HCT116 (cell line): ENCODE data around the gene GPR176. TPM values are rescaled to one million over a fixed set of nuclear protein-coding genes. Genes with fewer than 3 reads are reported as not detected.

ENCODE experiments used
- ATAC-seq: fragments of 200-7000 bp; cut with Tn5 transposase; 2 replicates; pipeline ENCODE4 v1.9.1; 2020; ENCODE audit warnings: mild to moderate bottlenecking, moderate library complexity
- BruUV-seq: library from RNA; stranded (reverse); fragments of 400-500 nt; replicated peaks from 2 replicates; lab custom pipeline; 2021; lab: Mats Ljungman, UMichigan
- CTCF ChIA-PET: fragments of 300-600 bp; sonication (Branson Sonifier 250); formaldehyde crosslinking; loops from one replicate; lab custom pipeline; 2021; ENCODE audit warnings: antibody characterized with exemption; lab: Charles Lee
- POLR2A ChIA-PET: fragments of 300-600, 350-600 bp; sonication (Branson Sonifier 250); formaldehyde crosslinking; loops from one replicate; lab custom pipeline; 2021; ENCODE audit warnings: antibody characterized with exemption; lab: Charles Lee
- RAD21 ChIA-PET, 2 experiments: fragments of 300-600 bp; sonication (Branson Sonifier 250); formaldehyde crosslinking; loops; one replicate each; lab custom pipeline; 2023; ENCODE audit warnings: low total read pairs in 2 of 2; ENCODE audit not compliant: uncharacterized antibody in 2 of 2, unreplicated experiment in 2 of 2, low non-redundant PET in 1 of 2; lab: Charles Lee
- DNase-seq: peaks from one replicate; pipeline ENCODE4 v3.0.0-alpha.2; 2010; ENCODE audit warnings: low read depth, low spot score
- H2AFZ ChIP-seq: fragments of 200-600 bp; shearing (Covaris generic), sonication (generic); 2 replicates; pipeline ENCODE4 v1.6.1; 2017; ENCODE audit warnings: low read depth, mixed run types, mixed read lengths, antibody characterized with exemption, low read length; ENCODE audit not compliant: poor library complexity, severe bottlenecking
- H3K27ac ChIP-seq: 2 replicates; pipeline ENCODE4 v1.5.1; 2012; ENCODE audit warnings: low read depth, low read length
- H3K27me3 ChIP-seq: fragments of 200-600 bp; sonication (generic); 2 replicates; pipeline ENCODE4 v1.6.1; 2016; ENCODE audit warnings: mixed run types, low read length, mixed read lengths; ENCODE audit not compliant: insufficient read depth
- H3K36me3 ChIP-seq, 2 experiments: fragments of 200-500 bp in 1 of 2; fragments of 200-600 bp in 1 of 2; sonication (Bioruptor generic) in 1 of 2; sonication (generic) in 1 of 2; 2 replicates each; pipeline versions ENCODE4 v1.5.1 to v1.6.1; 2014 to 2016; ENCODE audit warnings: low read length in 2 of 2, inconsistent platforms in 1 of 2, mixed read lengths in 1 of 2, mixed run types in 1 of 2; ENCODE audit not compliant: insufficient read depth in 2 of 2, control insufficient read depth in 1 of 2
- H3K4me1 ChIP-seq, 2 experiments: fragments of 200-600 bp in 1 of 2; sonication (generic) in 1 of 2; 2 replicates each; pipeline versions ENCODE4 v1.5.1 to v1.6.1; 2012 to 2017; ENCODE audit warnings: low read length in 2 of 2, inconsistent platforms in 1 of 2, mild to moderate bottlenecking in 1 of 2, mixed read lengths in 1 of 2, mixed run types in 1 of 2, moderate library complexity in 1 of 2; ENCODE audit not compliant: insufficient read depth in 2 of 2, control insufficient read depth in 1 of 2
- H3K4me2 ChIP-seq: fragments of 200-600 bp; sonication (generic); 2 replicates; pipeline ENCODE4 v1.6.1; 2017; ENCODE audit warnings: mixed run types, low read length, mixed read lengths
- H3K4me3 ChIP-seq, 2 experiments: fragments of 200-600 bp in 1 of 2; sonication (generic) in 1 of 2; replicated peaks in 1 of 2; 2 replicates each; pipeline ENCODE4 v1.5.1; 2011 to 2016; ENCODE audit warnings: low read length in 2 of 2, control low read depth in 1 of 2, low read depth in 1 of 2, mild to moderate bottlenecking in 1 of 2, mixed read lengths in 1 of 2, mixed run types in 1 of 2
- H3K79me2 ChIP-seq: fragments of 200-600 bp; sonication (generic); 2 replicates; pipeline ENCODE4 v1.6.1; 2017; ENCODE audit warnings: mild to moderate bottlenecking, mixed run types, low read length, moderate library complexity, mixed read lengths; ENCODE audit not compliant: insufficient read depth
- H3K9ac ChIP-seq: fragments of 200-600 bp; sonication (generic); 2 replicates; pipeline ENCODE4 v1.6.1; 2016; ENCODE audit warnings: low read length, mixed read lengths
- H3K9me2 ChIP-seq: fragments of 200-600 bp; sonication (generic), shearing (Covaris generic); 2 replicates; pipeline ENCODE4 v1.6.1; 2017; ENCODE audit warnings: mixed run types, mild to moderate bottlenecking, moderate library complexity; ENCODE audit not compliant: insufficient read depth
- H3K9me3 ChIP-seq, 2 experiments: fragments of 200-500 bp in 1 of 2; fragments of 200-600 bp in 1 of 2; sonication (Bioruptor generic) in 1 of 2; sonication (generic) in 1 of 2; 2 replicates each; pipeline ENCODE4 v1.6.1; 2014 to 2017; ENCODE audit warnings: low read length in 2 of 2, mixed read lengths in 2 of 2, inconsistent platforms in 1 of 2, low read depth in 1 of 2, mild to moderate bottlenecking in 1 of 2, mixed run types in 1 of 2, moderate library complexity in 1 of 2; ENCODE audit not compliant: control insufficient read depth in 1 of 2, insufficient read depth in 1 of 2
- H4K20me1 ChIP-seq: fragments of 200-600 bp; sonication (generic), shearing (Covaris generic); 2 replicates; pipeline ENCODE4 v1.6.1; 2017; ENCODE audit warnings: mixed run types, mild to moderate bottlenecking, moderate library complexity; ENCODE audit not compliant: insufficient read depth
- CBX3 ChIP-seq: IDR thresholded peaks from 2 replicates; pipeline ENCODE4 v1.6.1; 2012; ENCODE audit warnings: low read depth
- CEBPB ChIP-seq: IDR thresholded peaks from 2 replicates; pipeline ENCODE4 v1.6.1; 2012; ENCODE audit warnings: low read depth
- EGR1 ChIP-seq: IDR thresholded peaks from 2 replicates; pipeline ENCODE4 v1.6.1; 2012; ENCODE audit warnings: low read depth
- ELF1 ChIP-seq: IDR thresholded peaks from 2 replicates; pipeline ENCODE4 v1.6.1; 2012; ENCODE audit warnings: low read depth, borderline replicate concordance
- EZH2 ChIP-seq: fragments of 200-600 bp; sonication (generic); IDR thresholded peaks from 2 replicates; pipeline ENCODE4 v1.6.1; 2017; ENCODE audit warnings: antibody characterized with exemption, mixed run types
- EZH2phosphoT487 ChIP-seq: fragments of 200-600 bp; IDR thresholded peaks from 2 replicates; pipeline ENCODE4 v1.6.1; 2018; ENCODE audit warnings: antibody characterized with exemption, borderline replicate concordance
- FOSL1 ChIP-seq: IDR thresholded peaks from 2 replicates; pipeline ENCODE4 v1.6.1; 2012; ENCODE audit warnings: low read depth
- MAX ChIP-seq: IDR thresholded peaks from 2 replicates; pipeline ENCODE4 v1.6.1; 2012
- POLR2A ChIP-seq: IDR thresholded peaks from 2 replicates; pipeline ENCODE4 v1.7.0; 2011; ENCODE audit warnings: borderline replicate concordance; ENCODE audit not compliant: insufficient read depth, insufficient read length; ENCODE audit errors: extremely low read depth
- RAD21 ChIP-seq: IDR thresholded peaks from 2 replicates; pipeline ENCODE4 v1.6.1; 2012; ENCODE audit warnings: low read depth, mild to moderate bottlenecking
- SIN3A ChIP-seq: IDR thresholded peaks from 2 replicates; pipeline ENCODE4 v1.6.1; 2012; ENCODE audit warnings: low read depth
- SP1 ChIP-seq: IDR thresholded peaks from 2 replicates; pipeline ENCODE4 v1.6.1; 2012; ENCODE audit warnings: low read depth
- SRF ChIP-seq: IDR thresholded peaks from 2 replicates; pipeline ENCODE4 v1.6.1; 2012; ENCODE audit warnings: low read depth
- TCF7L2 ChIP-seq: IDR thresholded peaks from 2 replicates; pipeline ENCODE4 v1.7.0; 2011; ENCODE audit warnings: borderline replicate concordance, inconsistent platforms; ENCODE audit not compliant: insufficient read depth, insufficient read length; ENCODE audit errors: extremely low read depth
- YY1 ChIP-seq: IDR thresholded peaks from 2 replicates; pipeline ENCODE4 v1.6.1; 2011; ENCODE audit warnings: low read length, low read depth, moderate library complexity, mild to moderate bottlenecking; ENCODE audit not compliant: insufficient replicate concordance; ENCODE audit errors: extremely low read depth
- ZBTB33 ChIP-seq: IDR thresholded peaks from 2 replicates; pipeline ENCODE4 v1.6.1; 2011; ENCODE audit warnings: mild to moderate bottlenecking, low read length, moderate library complexity; ENCODE audit not compliant: insufficient replicate concordance; ENCODE audit errors: extremely low read depth
- intact Hi-C: fragments of 100-400 bp; cut with micrococcal nuclease; formaldehyde crosslinking; loops from 2 replicates; pipeline ENCODE4 v1.10.0; 2022
- total RNA-seq: library from RNA; stranded (reverse); gene quantifications from one replicate; pipeline ENCODE4 v1.2.1, GENCODE V29; 2021; ENCODE audit not compliant: unreplicated experiment
- TF ChIP-seq, protein P1 (sequence below): IDR thresholded peaks from 2 replicates; pipeline ENCODE4 v1.6.1; 2012
- TF ChIP-seq, protein P2 (sequence below), 3 experiments: fragments of 200-600 bp in 1 of 3; sonication (generic) in 1 of 3; IDR thresholded peaks in 2 of 3; conservative IDR thresholded peaks in 1 of 3; 2 replicates each; pipeline ENCODE4 v1.5.1; 2012 to 2017; ENCODE audit warnings: low read depth in 2 of 3, low read length in 2 of 3, antibody characterized with exemption in 1 of 3, borderline replicate concordance in 1 of 3, control low read depth in 1 of 3, mild to moderate bottlenecking in 1 of 3, mixed read lengths in 1 of 3, mixed run types in 1 of 3, moderate library complexity in 1 of 3; ENCODE audit not compliant: insufficient read depth in 1 of 3

GPR176 gene
- total RNA-seq, 1 experiment from 2014 or later = 1.7 TPM

GRCh38 chr15:39817892-39818291, 102.2 kb downstream of the GPR176 start:
- no peak for TF ChIP-seq CEBPB
- no peak for TF ChIP-seq RAD21
- no peak for TF ChIP-seq POLR2A
- TF ChIP-seq TCF7L2 = no peak
- no peak for TF ChIP-seq CBX3
- no peak for TF ChIP-seq MAX
- TF ChIP-seq YY1 = no peak
- TF ChIP-seq SRF = no peak
- no peak for TF ChIP-seq ELF1
- TF ChIP-seq SP1 = no peak
- TF ChIP-seq FOSL1 = no peak
- TF ChIP-seq, protein P1, sequence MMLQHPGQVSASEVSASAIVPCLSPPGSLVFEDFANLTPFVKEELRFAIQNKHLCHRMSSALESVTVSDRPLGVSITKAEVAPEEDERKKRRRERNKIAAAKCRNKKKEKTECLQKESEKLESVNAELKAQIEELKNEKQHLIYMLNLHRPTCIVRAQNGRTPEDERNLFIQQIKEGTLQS = no peak
- no peak for TF ChIP-seq EZH2phosphoT487
- no peak for TF ChIP-seq ZBTB33
- TF ChIP-seq EZH2 = no peak
- no peak for TF ChIP-seq SIN3A
- TF ChIP-seq, protein P2, sequence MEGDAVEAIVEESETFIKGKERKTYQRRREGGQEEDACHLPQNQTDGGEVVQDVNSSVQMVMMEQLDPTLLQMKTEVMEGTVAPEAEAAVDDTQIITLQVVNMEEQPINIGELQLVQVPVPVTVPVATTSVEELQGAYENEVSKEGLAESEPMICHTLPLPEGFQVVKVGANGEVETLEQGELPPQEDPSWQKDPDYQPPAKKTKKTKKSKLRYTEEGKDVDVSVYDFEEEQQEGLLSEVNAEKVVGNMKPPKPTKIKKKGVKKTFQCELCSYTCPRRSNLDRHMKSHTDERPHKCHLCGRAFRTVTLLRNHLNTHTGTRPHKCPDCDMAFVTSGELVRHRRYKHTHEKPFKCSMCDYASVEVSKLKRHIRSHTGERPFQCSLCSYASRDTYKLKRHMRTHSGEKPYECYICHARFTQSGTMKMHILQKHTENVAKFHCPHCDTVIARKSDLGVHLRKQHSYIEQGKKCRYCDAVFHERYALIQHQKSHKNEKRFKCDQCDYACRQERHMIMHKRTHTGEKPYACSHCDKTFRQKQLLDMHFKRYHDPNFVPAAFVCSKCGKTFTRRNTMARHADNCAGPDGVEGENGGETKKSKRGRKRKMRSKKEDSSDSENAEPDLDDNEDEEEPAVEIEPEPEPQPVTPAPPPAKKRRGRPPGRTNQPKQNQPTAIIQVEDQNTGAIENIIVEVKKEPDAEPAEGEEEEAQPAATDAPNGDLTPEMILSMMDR (IDR thresholded peaks at IDR 0.05 in 2 of 3, conservative IDR thresholded peaks at IDR 0.05 in 1 of 3; ENCODE audit: borderline replicate concordance in 1 of 3, insufficient read depth in 1 of 3, low read depth in 2 of 3, low read length in 2 of 3) = no peak
- TF ChIP-seq EGR1 = no peak
- TF ChIP-seq, all 23 proteins: peak for 0
- intact Hi-C loops = no loop called here
- DNase-seq (no peak), ATAC-seq (no peak)
- Histone ChIP-seq H4K20me1 (no peaks in the 10 kb centered on the region), H3K4me1 (no peaks in the 10 kb centered on the region), H3K36me3 (no peaks in the 10 kb centered on the region), H3K79me2 (no peaks in the 10 kb centered on the region), H2AFZ (no peak overlapping the region), H3K4me2 (no peak overlapping the region), H3K27me3 (no peaks in the 10 kb centered on the region), H3K9ac (no peak overlapping the region), H3K4me3 (no peak overlapping the region), H3K9me3 (no peaks in the 10 kb centered on the region), H3K9me2 (no peaks in the 10 kb centered on the region; the same call in 1 of the 2 replicates), H3K27ac (no peak overlapping the region)
- CTCF ChIA-PET = no interaction called here
- no TSS peak for BruUV-seq
- RAD21 ChIA-PET = no interaction called here
- POLR2A ChIA-PET = no interaction called here
